NOMO-1 (cell line): ENCODE measurements around the gene CAMK4.

ENCODE experiments used
- DNase-seq, 2 experiments: peaks; one replicate each; lab custom pipeline; 2025; ENCODE audit not compliant: unreplicated experiment in 2 of 2; lab: John Stamatoyannopoulos, UW

The CAMK4 gene

DNA sequence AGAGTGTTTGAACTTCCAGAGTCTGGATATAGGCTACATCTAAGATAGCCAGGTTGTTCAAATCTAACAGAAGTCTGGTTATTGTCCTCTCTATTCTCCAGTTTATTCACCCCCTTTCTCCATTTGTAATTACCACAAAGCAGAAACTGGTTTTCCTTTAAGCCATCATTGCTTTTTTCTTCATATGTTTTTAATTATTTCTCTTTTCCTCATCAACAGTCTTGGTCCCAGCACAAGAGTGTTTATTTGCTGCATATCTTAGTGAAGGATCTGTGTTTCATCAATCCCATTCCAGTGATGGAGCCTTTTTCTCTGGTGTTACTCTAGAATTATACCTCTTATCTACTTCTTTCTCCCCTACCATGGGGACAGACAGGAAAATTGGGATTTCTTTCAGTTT, 142.2 kb downstream of the CAMK4 start:
- DNase-seq: no peak

GRCh38 chr5:111367115-111367514, 142.9 kb downstream of the CAMK4 start:
- DNase-seq: no peak

GRCh38 chr5:111372799-111373198, 148.6 kb downstream of the CAMK4 start:
- DNase-seq: no peak

GRCh38 chr5:111374380-111374779, 150.2 kb downstream of the CAMK4 start:
- DNase-seq: no peak

- no peak for DNase-seq
These were observed 151.5 kb downstream of the CAMK4 start for GRCh38 chr5:111375645-111376044.

DNA sequence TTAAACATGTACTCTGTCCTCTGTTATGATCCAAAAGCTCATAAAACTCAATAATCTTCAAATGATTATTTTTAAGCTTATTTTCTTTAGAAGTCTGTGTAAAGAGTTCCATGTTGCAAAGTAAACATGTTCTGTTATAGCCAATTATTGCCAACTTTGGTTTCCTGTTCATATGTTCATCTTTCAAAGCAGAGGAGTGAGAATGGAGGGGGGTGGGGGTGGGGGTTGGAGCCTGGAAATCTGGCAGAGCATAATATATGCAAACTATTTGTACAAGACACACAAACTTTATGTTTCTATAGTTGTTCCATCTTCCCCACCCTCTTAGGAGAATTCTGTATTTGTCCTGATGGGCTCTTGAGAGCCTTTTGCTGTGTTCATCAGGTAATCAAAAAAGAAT, 153.1 kb downstream of the CAMK4 start:
- DNase-seq: no peak

DNA sequence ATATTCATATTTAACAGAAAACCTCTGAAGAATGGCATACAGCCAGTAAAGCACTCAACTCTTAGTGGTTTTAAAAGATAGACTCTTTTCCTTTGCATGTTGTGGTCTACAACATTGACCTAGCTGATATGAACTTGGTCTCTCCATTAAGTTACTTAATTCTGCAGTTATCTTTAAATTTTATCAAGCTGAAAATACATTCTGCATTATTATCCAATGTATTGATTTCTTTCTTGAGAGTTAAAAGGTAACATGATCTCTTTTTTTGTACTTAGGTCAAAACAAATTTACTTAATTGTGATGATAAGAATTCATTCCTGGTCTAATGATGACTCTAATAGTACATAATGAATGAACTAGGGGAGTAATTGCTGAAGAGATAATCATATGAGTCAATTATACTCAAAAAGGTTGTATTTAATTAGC, 155.2 kb downstream of the CAMK4 start:
- DNase-seq: no peak

- no peak for DNase-seq
These were observed 159.2 kb downstream of the CAMK4 start for GRCh38 chr5:111383288-111383970.

GRCh38 chr5:111384220-111384619, 160.0 kb downstream of the CAMK4 start:
- DNase-seq: peak in 1 of 2 experiments; percentile 5

DNA sequence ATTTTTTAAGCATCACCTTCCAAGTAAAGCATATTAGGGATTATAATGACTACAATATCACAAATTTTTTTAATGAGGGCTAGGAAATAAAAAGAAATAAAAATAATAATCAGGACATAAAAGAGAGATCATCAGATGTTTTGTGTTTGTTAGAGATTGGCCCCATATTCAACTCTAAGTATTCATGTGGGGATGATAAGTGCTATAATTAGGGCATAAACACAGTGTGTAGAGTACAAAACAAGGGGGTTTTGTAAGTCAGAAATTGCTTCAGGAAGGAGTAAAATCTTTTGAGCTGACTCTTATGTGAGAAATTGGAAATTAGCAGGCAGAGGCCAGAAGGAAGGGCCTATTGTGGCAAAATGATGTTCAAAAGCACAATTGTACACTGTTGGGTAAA, 160.9 kb downstream of the CAMK4 start:
- no peak for DNase-seq

DNA sequence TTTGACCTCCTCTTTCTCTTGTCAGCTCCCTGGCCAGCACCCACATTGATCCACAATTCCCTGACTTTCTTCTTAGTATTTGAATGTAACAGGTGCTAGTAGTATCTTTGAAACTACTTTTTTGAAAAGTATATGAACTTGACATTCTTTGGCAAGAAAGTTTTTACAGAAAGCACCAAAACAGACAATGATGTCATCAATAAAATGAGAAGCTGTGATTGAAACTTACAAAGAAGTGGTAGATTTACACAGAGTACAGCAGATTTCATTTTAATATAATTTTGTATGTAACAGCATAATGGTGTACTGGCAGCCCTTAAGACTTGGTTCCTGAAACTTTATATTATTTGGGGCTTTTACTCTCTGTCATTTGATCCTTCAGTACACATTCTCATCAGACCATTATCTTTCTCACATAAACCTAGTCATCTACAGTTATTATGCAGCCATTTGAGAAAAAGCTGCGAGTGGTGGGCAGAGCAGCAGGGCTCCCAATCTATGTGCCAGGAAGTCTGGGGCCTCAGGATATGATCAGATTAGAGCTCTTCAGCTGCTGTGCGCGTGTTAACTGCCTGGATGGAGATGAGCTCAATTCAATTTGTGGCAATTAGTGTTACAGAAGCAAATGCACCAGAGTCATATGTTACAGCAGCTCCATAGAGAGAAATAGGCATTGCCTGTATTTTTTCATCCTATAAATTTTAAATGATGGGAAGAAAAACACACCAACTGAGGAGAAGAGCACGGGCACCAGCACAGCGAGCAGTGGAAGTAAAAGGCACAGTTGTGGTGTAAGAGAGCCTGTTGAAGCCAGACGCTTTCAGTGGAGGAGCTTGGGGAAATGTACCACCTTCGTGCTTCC, 162.0 kb downstream of the CAMK4 start:
- no peak for DNase-seq

- DNase-seq: no peak
These were observed 162.6 kb downstream of the CAMK4 start for GRCh38 chr5:111386832-111387162.

DNA sequence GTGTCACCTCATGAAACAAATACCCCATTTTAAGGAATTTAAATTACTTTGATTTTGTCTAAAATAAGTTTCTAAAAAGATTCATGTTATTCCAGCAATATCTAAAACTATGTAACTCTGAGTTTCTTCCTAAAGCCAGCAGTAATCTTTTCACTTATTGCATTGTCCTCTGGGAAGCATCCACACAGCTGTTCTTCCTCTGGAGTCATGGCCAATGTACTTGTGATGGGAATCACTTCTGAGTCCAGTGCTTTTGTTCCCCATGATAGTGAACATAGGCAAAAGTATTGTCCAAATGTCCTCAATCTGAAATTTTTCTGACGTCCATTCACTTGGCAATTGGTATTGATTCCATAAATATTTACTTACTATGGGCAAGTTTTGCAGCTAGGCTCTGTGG, 163.2 kb downstream of the CAMK4 start:
- DNase-seq: no peak

- no peak for DNase-seq
These were observed 165.4 kb downstream of the CAMK4 start for GRCh38 chr5:111389390-111390082.

- no peak for DNase-seq
These were observed 168.0 kb downstream of the CAMK4 start for GRCh38 chr5:111392181-111392580.

DNA sequence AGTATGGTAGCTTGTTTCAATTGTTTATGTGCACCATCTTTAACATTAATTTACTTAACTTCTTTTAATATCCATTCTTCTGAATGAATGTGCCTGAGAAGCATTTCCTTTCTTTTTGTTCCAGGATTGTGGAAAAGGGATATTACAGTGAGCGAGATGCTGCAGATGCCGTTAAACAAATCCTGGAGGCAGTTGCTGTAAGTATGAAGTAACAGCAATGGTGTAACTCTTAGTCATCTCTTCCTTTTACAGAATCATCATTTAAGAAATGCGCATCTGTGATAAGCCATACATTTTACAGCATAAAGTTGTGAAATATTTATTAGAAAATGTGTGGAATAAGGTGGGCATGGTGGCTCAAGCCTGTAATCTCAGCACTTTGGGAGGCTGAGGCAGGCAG, 170.4 kb downstream of the CAMK4 start:
- peak in 1 of 2 experiments; percentile 74 for DNase-seq

DNA sequence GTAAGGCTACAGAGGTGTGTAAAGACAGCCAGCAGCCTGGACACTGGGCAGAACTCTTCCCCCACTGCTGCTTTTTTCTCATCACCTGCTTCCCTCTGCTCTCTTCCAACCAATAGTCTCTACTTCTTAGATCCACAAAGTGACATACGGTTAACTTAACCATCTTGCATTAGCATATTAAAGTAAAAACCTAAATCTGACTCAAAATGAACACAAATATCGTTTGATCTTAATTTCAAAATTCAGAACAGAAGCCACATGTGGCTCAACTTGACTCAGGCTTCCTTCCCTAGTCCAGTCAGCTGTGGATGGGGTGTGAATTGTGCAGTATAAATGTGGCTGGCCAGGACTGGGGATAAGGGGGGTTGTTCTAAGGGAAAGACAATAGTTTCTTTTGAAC, 173.8 kb downstream of the CAMK4 start:
- DNase-seq: no peak

DNA sequence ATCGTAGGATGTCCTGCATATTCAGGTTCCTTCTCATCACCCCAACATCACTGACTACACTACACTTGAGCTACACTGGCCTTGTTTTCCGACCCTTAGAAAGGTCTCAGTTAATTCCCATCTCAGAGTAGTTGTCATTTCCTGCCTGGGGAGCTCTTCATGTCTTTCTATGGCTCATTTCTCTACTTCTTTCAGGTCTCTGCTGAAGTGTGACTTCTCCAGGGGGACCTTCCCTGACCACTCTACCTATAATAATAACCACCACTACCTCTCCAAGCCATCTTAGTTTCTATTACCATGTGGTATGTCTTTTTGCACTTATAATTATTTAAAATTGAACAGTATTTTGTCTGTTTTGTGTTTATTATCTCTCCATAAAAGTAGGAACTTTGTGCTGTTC, 174.9 kb downstream of the CAMK4 start:
- no peak for DNase-seq

DNA sequence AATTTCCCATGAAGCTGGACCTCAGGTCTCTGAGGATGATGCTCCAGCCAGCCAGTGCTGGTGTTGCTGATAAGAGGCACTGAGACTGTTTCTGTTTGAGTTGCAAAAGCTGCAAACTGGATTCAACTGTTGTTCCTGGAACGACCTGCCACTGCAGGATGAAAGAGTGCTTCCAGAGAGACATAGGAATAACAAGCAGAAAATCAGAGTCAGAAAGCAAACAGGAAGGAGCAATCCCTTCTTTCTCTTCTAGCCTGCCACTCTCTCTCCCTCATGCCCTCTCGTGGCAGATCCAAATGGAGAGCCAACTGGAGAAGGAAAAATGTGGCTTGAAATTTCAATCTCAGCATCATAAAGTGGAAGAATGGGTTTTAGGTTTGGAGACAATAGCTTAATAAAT, 177.7 kb downstream of the CAMK4 start:
- DNase-seq: no peak

- DNase-seq: no peak
These were observed 180.1 kb downstream of the CAMK4 start for GRCh38 chr5:111404270-111404769.

DNA sequence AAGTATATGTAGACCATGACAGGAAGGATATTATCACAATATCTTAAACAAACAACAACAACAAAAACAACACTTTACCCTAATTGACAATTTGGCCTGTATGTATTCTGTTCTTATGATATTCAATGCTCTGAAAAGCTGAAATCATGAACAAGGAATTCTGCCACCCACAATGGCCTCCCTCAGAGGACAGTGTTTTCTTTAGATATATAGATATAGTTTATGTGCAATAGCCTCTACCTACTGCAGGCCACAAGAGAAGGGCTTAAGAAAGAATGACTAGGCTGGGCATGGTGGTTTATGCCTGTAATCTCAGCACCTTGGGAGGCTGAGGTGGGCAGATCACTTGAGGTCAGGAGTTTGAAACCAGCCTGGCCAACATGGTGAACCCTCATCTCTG, 183.4 kb downstream of the CAMK4 start:
- DNase-seq: no peak

- DNase-seq: no peak
These were observed 184.6 kb downstream of the CAMK4 start for GRCh38 chr5:111408817-111409216.
